NCI-H748 (cell line): Measurements from ENCODE around the gene PTK6.

Experiments used
- DNase-seq: peaks from one replicate; lab custom pipeline; 2025; ENCODE audit not compliant: unreplicated experiment; lab: John Stamatoyannopoulos, UW

Gene PTK6

GRCh38 chr20:63532449-63532971 is 4.7 kb downstream of the PTK6 start:
- DNase-seq = no peak

GRCh38 chr20:63531686-63532448 is 5.3 kb downstream of the PTK6 start:
- no peak for DNase-seq

DNA sequence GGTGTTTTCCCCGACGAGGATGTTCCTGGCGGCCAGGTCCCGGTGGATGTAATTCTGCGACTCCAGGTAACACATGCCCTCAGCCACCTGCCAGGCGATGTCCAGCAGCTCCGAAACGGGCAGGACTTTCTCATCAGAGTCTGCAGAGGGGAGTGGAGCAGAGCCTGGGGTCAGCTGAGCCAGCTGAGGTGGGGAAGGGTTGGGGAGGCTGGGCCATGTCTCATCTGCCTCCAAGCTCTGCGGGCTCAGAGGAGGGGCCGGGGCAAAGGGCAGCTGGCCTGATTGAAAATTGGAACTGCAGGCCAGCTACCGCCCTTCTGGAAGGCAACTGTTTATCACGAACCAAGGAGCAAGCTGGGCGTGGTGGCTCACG is 6.4 kb downstream of the PTK6 start:
- DNase-seq = no peak

GRCh38 chr20:63529861-63530787 is 7.1 kb downstream of the PTK6 start:
- DNase-seq = no peak

- no peak for DNase-seq
These were observed 7.9 kb downstream of the PTK6 start for GRCh38 chr20:63529180-63529860.

DNA sequence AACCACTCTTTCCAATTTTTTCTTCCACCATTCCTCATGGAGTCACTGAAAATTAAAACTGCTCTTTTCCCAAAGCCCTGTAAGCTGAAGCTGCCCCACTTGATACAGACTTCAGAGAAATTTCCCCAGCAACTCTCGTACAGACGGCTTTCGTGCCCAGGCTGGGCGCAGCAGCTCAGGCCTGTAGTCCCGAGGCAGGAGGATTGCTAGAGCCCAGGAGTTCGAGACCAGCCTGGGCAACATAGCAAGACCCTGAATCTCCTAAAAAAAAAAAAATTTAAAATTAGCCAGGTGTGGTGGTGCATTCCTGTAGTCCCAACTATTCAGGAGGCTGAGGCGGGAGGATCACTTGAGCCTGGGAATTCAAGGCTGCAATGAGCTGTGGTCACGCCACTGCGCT is 10.0 kb downstream of the PTK6 start:
- no peak for DNase-seq

GRCh38 chr20:63525971-63526370 is 11.2 kb downstream of the PTK6 start:
- peak; percentile 14 for DNase-seq

DNA sequence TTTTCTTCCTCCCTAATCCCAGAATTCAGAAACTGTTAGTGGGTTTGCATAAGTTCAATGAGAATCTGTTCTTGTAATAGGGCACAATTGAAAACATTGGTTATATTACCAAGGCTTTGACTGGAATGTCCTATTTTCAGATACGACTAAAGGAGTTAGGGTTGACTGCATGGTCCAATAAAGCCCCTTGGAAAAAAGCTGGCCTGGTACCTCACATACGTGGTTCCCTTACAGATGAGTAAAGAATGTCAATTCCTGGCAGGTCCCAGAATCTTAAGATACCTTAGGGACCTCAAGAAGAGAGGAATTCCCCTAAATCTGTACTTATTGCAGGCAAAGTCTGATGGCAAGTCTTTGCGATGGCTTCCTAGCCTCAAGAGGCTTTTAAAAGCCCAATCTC is 12.0 kb downstream of the PTK6 start:
- no peak for DNase-seq

DNA sequence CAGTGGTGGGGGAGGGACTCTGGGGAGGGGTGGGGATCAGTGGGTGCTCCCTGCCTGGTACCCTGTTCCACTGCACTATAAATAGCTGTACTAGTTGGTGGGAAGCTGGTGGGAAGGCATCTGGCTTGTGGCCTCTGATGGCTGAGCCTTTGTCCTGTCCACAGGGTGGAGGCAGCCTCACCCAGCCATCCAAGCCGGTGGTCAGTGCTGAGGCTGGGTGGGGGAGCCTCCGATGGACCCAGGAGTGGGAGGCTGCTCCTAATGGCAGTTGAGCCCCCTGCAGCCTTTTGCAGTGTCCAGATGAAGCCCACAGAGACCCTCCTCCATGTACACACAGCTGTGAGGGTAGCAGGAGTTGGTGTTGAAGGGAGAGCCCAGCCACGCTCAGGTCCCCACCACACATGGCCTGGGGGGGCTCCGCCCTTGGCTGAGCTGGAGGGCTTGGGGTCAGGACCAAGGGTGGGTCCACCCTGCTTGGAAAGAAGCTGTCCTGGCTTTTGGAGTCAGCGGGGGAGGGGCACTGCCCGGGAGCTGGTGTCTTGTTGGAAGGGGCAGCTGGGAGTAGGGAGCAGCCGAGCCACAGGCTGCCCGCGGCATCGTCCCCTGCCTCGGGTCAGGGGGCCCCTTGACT is 14.1 kb downstream of the PTK6 start:
- DNase-seq = no peak

DNA sequence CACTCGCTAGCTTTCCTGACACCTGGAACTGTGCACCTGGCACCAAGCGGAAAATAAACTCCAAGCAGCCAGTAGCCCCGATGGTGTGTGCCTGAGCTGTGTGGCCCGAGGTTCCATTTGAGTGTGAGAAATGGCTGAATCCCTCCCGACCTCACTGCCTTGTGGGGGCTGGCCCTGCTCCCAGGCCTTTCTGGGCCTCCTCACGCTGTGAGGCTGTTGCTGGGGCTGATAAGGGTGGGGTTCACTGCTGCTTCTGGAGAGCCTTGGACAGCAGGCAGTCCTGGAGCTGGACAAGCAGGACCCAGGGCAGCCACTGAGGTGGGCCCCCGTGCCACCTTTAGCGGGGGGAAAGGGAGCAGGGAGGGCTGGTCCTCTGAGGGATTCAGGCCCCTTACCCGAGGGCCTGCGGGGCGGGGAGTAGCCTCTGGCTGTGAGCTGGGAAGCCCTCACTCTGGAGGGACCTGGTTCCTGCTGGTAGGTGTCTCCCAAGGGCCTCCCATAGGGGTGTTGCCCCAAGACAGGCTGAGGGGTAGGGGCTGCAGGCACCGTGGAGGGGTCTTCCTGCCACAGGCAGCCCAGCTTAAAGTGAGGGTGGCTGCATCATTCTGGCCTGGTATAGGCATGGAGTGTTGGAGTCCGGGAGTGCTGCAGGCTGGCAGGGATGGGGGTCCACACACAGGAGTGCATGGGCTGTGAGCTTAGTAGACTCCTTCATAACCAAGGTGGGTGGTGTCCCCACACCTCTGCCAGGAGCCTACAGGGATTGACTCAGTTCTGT is 14.9 kb downstream of the PTK6 start:
- DNase-seq = no peak

GRCh38 chr20:63521602-63522001 is 15.6 kb downstream of the PTK6 start:
- DNase-seq = no peak

DNA sequence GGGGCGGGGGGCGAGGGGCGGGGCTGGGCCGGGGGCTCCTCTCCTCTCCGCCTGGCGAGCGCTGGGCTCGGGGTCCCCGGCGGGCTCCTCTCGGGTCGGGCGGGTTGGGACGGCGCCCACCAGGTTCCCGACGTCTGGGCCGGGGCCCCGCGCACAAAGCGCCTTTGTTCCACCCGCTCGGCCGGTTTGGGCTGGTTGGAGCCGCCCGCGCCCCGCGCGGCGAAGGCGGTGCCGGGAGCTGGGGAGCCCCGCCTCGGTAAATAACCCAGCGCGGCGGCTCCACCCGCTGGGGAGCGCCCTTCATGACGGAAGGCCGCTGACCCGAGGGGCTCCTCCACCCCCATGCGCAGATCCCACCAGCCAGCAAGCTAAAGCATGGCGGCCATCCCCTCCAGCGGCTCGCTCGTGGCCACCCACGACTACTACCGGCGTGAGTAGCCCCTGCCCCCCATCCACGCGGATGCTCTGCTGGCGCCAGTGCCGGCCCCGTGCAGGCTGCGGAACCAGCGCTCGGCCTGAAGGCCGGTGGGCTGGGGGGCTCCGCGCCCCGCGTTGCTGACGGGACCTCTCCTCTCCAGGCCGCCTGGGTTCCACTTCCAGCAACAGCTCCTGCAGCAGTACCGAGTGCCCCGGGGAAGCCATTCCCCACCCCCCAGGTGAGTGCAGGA is 16.1 kb downstream of the PTK6 start:
- DNase-seq = peak; percentile 82

GRCh38 chr20:63520504-63520933 is 16.7 kb downstream of the PTK6 start, which contains the start of gene PPDPF:
PPDPF (plus strand) TSS chr20:63520765; CDS start chr20:63521309, 544 bp downstream.
- peak; percentile 74 for DNase-seq

- peak; percentile 57 for DNase-seq
These were observed 17.3 kb downstream of the PTK6 start for GRCh38 chr20:63519668-63520503.

GRCh38 chr20:63518946-63519667 is 18.1 kb downstream of the PTK6 start:
- DNase-seq = no peak

- DNase-seq = no peak
These were observed 18.8 kb downstream of the PTK6 start for GRCh38 chr20:63518351-63518861.
